Stimulated activated CD4-positive, alpha-beta T cell treated with anti-CD3 and anti-CD28 coated beads, Interleukin-4, amount 100 ng/mL, for 1 hour (primary cell): ENCODE measurements around the gene R3HCC1L.

Experiments used
- DNase-seq: peaks from one replicate; pipeline ENCODE4 v3.0.0-alpha.2; 2020

R3HCC1L gene

DNA sequence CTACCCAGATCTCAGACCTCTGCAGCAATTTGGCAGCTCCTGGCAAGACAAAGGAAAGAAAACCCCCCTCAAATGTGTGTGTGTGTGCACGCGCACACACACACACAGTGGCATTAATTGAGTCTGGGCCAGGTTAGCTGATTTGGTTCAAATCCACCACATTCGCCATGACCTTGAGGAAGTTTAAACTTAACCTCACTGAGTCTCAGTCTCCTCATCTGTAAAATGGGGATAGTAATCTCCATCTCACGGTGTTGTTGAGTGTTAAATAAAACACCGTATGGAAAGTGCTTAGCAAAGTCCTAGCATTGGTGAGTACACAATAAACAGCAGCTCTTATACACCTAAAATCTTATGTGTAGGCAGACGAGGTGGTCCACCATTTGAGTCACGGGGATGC lies 128.6 kb downstream of the R3HCC1L start:
- DNase-seq: no peak

DNA sequence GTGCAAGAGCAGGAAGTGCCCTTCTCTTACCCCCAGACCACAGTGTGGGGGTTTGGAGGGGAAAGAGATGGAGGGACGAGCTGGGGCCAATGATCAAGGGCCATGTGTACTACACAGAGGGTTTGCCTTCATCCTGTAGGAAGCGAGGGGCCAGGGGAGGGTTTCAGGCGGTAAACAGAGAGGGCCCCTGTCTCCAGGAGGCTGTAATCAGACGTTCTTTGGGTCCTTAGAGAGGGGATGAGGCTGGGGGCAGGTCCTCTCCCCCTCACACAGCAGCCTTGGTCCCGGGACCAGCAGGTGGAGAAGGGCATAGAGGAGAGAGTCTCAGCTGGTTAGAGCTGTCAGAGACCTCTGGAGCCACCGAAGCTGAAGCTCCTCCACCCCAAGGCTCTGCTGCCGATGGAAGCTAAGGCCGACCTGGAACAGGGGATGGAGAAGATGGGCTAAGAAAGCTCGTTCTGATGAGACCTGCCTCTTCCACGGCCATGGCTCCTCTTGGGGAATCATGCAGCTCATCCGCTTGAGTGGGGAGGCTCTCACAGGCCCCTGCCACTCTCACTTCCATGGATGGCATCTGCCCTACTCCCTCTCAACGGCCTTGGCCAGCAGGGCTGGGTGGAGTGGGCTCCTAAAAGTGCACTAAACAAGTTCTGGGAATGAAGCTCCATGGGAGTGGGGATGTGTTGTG lies 130.1 kb downstream of the R3HCC1L start:
- no peak for DNase-seq

DNA sequence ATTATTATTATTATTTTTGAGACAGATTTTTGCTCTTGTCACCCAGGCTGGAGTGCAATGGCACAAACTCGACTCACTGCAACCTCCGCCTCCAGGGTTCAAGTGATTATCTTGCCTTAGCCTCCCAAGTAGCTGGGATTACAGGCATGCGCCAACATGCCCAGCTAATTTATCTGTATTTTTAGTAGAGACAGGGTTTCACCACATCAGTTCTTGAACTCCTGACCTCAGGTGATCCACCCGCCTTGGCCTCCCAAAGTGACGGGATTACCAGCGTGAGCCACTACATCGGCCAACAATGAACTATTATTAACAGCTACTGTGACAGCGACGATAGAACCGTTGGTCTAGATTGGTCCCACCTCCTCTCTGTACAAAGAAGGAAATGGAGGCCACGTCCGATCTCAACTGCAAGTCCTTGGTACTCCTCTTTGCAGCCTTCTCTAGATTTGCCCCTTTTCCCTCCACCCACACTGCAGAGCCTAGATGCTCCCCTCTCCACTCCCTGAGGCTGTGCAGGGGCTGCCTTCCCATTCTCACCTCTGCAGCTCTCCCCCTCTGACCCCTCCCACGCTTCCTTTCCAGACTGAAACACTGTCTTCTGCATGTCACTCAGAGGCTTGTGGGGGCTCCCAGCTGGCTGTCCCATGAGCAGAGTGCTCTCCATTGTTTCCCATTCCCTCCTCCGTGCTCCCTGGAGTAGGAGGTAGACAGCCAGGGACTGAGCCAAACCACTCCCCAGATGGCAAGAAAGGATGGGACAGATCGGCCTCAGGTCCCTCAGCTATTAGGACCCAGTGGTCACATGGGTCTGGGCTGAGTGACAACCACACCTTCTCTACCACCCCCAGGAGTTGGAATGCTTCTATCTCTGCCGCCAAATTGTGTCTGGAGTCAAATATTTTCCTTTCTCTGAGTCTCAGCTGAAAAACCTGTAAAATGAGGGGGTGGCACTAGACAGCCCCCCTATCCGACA lies 131.2 kb downstream of the R3HCC1L start:
- no peak for DNase-seq

DNA sequence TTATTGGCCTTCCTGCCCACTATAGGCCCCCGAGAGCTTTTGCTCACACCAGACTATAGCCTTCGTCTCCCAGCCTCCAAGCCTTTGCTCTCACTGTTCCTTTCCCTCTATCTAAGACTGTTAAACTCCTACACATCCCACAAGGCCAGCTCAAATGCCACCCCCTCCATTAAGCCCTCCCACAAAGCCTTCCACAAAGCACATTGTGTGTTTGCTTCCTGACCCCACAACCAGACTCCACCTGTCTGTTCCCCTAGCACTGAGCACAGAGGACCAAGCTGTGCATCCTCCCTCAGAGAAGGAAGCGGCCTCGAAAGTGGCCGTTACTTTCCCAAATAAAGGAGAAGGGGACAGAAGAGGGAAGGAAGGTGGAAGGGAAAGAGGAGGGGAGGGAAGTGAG lies 132.2 kb downstream of the R3HCC1L start:
- no peak for DNase-seq

DNA sequence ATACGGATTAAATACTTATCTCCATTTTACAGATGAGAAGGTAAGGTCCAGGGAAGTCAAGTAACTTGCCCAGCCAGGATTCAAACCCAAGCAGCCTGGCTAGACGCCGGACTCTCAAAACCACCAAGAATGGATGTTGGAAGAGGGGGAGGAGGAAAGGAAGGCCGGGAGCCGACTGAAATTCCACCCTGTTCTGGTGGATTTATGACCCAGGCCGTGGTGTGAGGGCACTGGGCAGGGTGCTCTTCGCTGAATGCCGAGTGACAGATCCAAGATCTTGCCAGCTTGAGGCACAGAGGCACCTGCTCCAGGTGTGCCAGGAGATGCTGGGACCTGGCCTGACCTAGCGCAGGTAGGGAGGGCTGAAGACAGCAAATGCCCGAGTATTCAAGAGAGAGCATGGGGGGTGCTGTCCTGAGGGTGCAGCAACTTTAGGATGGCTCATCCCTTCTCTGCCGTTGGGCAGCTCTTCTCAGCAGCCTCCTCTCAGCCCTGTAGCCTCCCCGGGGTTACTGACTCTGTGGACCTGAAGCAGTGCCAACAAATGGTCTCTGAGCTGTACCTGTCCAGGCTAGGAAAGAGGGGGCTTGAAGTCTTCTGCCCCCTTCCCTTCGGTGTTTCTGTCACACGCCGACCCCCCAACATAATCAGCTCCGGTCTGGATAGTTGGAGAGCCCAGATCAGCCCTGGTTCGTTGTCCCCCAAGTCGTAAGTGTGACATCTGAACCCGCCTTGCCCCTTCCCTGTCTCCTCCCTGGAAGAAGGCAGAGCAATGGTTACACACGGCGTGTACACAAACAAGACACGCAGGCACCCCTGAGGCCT lies 132.8 kb downstream of the R3HCC1L start:
- DNase-seq: no peak

DNA sequence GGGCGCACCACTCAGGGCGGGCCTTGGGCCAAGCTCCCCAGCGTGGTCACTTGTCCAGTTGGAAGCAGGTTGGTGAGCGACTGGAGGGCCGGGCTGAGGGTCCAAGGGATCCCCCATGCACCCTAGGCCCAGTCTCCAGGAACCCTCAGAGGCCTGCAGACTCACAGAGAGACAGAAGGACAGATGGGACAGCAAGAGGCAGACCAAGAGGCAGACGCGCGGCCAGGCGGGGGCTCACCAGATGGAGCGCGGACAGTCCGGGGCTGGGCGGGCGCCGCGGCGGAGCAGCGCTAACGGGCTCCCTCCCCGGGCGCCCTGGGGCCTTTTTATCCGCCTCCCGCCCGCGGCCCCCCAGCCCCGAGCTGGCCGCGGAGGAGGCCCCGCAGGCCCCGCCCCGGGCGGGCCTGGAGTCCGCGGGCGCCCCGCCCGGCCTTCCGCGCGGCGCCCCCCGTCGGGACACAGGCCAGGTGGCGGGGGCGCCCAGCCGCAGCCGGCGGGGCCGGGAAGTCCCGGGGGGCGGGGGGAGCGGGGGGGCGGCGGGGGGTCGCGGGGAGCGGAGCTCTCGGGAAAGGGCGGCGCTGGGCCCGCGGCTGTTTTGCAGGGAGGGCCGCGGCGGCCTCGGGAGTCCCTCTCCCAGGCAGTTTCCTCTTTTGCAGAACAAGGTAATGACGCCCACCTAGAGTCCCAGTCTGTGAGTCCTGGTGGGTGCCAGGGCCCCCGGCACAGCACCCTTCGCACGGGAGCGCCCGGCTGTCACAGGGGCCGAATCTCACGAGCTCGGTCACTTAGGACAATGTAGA lies 133.6 kb downstream of the R3HCC1L start, which contains the start of gene LOXL4:
LOXL4 (minus strand) TSS at position 301 of the 800 bp plus-strand sequence. CDS start 5,175 bp downstream, outside the sequence.
- no peak for DNase-seq

DNA sequence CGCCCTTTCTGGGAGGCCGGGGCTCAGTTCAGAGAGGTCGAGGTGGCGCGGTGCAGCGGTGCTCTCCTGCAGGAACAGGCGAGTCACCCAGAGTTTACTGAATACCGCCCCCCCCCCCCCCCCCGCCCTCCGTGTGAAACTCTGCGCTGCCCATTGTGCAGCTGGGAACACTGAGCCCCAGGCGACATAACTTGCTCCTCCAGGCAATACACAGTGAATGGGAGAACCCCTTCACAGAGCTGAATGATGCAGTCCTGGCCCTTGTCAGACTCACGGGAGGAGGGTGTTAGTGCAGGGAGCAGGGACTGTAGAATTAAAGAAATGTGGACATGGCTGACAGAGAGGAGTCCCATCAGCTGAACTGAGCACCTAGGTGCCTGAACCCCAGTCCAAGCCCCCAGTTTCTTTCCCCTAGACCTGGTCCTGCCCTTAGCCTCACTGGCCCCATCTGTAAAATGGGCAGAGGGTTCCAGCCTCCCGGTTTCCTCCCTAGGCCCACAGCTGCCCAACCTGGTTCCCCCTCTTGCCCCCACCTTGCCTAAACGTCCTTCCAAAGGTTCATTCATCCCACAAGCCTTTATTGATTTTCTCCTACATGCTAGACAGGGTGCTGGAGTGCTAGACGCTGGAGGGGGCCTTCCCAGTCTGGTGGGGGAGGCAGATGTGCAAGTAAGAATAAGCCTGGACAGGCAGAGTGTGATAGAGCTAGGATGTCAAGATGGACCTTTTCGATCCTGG lies 134.4 kb downstream of the R3HCC1L start:
- DNase-seq: no peak

DNA sequence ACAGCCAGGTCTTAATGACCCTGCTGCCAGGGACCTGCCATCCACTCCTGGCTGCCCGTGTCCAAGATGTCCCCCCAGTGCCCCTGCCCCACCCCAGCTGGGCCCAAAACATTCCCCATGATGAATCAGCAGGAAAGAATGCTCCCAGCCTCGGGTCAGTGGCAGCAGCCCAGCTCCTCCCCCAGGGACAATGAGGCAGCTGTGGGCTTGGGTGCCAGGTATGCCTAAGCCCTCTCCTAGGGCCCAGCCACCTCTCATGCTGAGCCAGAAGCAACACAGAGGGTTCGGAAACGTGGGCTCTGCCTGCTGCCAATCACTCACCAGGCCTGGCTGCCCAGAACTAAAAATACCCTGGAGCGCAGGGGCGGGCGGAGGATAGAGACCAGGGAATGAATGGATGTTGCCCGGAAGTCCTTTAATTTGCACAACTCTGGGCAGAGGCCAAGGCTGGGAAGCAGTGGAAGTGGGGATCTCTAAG lies 135.0 kb downstream of the R3HCC1L start:
- DNase-seq: no peak

DNA sequence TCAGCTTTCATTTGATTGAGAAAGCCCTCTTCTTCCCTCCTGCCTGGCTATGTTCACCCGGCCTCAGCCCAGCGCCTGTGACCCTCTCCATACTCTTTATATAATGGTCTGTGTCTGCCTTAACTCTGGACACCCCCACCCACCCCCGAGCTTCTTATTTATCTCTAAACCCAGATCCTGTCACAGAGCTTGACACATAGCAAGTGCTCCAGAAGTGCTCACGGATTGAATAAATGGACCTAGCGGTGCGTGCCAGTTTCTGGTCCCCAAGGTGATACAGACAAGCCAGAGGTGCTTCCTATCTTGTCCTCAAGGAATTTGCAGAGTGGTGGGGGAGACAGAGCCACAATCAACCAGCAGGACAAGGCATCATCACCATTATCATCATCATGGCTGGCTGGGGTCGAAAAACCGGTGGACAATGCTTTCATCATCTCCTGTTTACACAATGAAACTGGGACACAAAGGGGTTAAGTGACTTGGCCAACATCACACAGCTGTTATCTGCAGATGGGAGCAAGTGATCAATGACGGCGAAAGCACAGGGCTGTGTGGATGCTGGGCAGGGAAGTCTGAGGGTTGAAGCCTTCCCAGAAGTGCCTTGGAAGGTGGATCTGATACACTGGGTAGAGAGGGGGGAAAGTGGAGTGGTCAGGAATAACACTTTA lies 135.8 kb downstream of the R3HCC1L start:
- DNase-seq: no peak

DNA sequence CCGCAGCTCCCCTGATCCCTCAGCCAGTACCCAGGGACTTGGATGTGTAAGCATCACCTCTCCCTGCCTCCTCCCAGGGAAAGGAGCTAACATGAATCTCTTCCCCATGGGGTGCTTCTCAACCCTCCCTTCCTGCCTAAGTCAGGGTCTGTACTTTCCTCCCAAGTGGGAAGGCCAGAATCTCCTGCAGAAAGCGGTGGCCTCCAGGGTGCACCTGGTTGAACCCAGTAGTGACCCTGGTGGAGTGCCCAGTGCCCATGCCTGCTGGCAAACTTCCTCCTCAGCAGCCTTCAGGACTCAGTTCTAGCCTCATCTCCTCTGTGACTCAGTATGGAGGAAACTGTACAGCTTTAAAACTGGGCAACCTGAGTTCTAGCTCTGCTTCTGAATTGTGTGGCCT lies 136.3 kb downstream of the R3HCC1L start:
- no peak for DNase-seq

DNA sequence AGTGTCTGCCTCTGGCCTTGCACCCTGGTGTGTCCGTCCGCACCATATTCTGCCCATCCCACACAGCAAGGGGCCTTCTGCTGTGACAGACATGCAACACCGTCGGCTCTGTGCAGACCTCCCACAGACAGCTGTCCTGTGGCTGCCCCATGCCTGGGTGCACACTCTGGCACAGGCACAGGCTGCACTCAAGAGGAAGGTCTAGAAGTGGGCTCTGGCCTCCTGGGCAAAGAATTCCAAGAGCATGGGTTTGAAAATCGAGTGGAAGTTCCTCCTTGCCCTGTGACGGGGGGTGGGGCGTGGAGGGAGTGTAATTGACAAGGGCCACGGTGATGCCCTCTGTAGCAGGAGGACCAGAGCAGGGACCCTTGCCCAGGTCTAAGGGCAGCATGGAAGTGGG lies 137.8 kb downstream of the R3HCC1L start:
- DNase-seq: no peak

DNA sequence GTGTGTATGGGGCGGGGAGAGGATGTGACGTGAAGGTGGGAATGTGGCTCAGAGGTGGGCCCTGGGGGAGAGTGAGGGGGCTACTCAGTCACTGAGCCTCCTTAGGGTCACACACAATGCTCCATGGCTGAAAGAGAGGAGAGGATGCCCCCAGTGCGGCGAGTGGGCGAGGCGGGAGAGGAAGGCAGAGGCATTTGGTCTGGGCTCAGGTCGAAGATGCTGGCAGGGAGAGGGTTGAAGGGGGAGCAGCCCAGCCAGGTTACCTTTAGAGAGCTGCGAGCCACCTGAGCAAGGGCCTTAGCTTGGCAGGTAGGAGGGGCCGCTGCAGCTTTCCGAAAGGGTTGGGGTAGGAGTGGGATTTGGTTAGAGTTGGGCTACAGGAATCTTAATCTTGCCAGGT lies 138.2 kb downstream of the R3HCC1L start:
- no peak for DNase-seq

DNA sequence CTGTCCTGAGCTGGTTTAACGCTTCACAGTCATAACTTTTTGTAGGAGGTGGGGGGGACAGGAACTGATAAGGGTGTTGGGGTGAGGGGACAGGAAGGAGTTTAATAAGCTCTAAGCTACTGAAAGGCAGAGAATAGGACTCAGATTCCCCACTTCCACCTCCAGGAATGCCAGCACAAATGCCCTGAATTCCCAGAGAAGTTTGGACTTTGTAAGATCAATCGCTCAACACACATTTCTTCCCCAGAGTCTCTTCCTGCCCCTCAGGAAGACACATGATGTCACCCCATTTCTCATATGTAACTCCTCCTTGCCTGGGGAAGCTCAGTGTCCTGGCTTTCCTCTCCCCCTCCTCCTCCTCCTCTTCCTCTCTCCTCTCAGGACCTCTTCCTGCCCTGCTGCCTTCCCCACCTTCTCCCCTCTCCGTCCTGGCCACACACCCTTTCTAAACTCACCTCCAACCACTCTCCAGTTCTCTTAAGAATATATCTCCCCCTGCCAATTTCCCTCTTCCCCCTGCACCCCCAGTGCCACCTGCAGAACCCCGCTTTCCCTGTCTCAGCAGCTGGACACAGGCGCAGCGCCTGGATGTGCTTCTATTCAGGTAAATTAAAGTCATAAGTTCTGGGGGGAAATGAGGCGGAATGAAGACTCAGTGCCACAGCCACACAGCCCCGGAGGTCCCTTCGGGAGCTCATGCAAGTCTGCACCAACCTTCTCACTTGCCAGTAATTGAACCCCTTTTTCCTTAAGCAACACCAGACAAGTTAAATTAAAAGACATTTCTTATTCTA lies 138.8 kb downstream of the R3HCC1L start:
- DNase-seq: no peak

DNA sequence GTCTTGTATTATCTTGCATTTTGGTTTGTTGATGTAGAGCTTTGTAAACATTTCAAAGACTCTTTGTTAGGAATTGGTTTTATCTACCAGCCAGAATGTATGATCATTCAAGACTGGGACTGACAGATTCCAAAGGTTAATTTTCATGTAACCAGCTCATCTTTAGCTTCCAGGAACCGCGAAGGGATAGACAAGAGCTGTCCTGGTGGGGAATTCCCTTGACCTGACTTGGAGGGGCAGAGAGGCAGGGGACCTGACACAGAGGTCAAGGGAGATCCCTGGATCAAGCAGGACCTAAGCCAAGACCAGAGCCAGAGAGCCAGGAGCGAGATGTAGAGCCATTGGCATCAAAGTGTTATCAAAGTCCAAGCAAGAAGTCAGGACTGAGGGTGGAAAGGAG lies 140.1 kb downstream of the R3HCC1L start:
- no peak for DNase-seq

DNA sequence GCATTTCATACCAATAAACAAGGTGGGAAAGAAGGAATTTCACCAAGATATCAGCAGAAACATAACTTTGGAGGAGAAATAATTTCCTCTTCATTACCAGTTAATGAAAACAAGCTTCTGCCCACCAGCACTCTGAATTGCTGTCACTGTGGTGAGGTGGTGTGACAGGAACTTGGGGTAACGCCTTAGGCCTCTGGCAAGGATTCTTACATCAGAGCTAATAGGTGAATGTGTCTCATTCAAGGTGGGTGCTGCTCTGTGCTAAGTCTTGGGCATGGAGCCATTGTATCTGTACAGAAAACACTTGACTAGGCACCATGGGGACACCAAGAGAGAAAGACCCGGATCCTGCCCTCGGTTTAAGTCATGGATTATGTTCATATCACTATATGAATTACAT lies 141.9 kb downstream of the R3HCC1L start:
- no peak for DNase-seq

DNA sequence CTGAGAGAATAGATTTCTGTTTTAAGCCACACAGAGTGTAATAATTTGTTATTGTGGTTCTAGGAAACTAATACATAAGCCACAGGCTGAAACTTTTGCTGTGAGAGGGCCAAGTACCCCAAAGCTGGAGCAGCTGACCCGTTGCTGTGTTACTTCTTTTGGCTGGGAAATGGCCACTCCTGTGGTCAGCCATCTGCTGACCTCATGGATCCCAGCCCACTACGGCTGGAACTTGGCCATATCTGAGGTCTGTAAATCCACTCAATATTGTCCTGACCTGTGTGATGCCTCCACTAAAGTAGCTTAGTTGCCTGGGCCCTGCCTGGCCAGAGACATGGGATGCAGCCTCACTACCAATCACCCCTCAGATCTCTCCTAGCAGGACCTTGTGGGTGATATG lies 151.0 kb downstream of the R3HCC1L start:
- no peak for DNase-seq

DNA sequence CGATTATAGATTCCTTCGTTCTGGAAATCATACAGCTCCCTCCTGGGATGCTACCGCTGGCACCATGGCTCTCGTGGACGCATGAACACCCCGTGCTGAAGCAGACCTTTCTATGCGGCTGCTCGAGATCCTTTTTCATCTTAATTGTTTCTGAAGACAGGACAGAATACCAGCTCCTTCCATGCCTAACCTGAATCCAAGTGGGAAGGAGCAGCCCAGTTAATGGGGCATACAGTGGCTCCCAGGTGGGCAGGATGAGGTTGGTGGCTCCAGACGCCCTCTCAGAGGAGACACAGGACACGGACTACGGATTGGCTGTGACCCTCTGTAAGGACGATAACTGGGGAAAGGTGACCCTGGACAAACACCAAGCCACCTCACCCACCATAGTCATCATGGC lies 152.0 kb downstream of the R3HCC1L start:
- DNase-seq: no peak

DNA sequence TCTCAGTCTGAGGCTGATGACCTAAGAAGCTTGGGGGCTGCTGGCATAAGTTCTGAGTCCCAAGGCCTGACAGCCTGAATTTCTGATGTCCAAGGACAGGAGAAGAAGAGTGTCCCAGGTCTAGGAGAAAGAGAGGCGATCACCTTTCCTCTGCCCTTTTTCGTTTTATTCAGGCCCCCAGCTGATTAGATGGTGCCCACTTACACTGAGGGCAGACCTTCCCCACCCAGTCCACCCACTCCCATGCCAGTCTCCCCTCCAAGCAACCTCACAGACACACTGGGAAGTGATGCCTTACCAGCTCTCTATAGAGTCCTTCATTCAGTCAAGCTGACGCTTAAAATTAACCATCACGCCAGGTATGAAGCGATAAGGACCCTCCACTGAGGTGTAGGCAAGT lies 152.9 kb downstream of the R3HCC1L start:
- DNase-seq: no peak

DNA sequence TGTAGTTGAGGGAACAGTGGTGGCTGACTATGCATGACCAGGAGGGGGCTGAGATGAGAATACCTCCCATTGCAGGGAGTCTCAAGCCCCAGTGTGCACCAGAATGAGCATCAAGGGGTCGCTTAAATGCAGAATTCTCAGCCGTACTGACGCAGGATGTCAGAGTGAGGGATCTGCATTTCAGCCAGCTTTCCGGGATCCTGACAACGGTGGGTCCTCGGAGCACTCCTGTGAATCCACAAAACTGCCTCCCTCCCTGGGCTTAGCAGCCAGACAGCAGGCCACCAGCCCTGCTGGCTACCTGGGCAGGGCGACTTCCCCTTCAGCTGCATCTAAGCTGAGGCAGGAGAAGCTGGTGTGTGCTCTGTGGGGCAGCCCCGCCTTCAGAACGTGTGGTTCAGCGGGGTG lies 155.3 kb downstream of the R3HCC1L start:
- no peak for DNase-seq

DNA sequence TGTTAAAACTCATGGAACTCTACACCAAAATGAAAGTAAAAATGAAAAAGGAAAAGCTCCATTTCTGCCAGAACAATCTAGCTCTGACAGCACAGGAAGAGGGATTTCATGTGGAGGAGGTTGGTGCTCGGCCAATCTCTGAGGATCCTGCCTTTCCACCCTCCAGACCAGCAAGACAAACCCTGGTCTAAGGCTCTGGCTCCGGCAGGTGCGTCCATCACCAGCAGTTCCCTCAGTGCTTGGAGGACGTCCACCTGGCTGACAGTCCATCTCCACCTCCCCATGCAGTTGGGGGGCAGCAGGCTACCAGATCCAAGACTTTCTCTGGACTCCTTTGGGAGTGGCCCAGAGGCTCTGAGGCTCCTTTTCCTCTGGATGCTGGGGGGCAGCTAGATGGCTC lies 158.5 kb downstream of the R3HCC1L start:
- DNase-seq: no peak
